GM12878 (cell line): ENCODE data around the gene VSIG10.

Experiments used
- CREM ChIP-seq: IDR thresholded peaks from 2 replicates; pipeline ENCODE4 v1.6.1; 2014; ENCODE audit warnings: antibody characterized with exemption, low read depth
- EGR1 ChIP-seq, 2 experiments: IDR thresholded peaks; 1 replicate in 1 of 2; 2 replicates in 1 of 2; pipeline ENCODE4 v1.6.1; 2011 to 2012; ENCODE audit warnings: low read depth in 2 of 2, low read length in 2 of 2, borderline replicate concordance in 1 of 2, mild to moderate bottlenecking in 1 of 2, moderate library complexity in 1 of 2
- MTA2 ChIP-seq: fragments of 450-650 bp; IDR thresholded peaks from 2 replicates; pipeline ENCODE4 v1.6.1; 2016; ENCODE audit warnings: low read depth, mild to moderate bottlenecking, moderate library complexity
- RCOR1 ChIP-seq: conservative IDR thresholded peaks from 2 replicates; pipeline ENCODE4 v1.6.1; 2012; ENCODE audit warnings: low read depth, low read length, improper control_type of control experiment
- ZNF217 ChIP-seq: fragments of 450-650 bp; IDR thresholded peaks from 2 replicates; pipeline ENCODE4 v1.6.1; 2017; ENCODE audit warnings: antibody characterized with exemption, mild to moderate bottlenecking
- TF ChIP-seq, protein P1 (sequence below): IDR thresholded peaks from 2 replicates; pipeline ENCODE4 v1.6.1; 2011; ENCODE audit warnings: low read depth, low read length, improper control_type of control experiment, borderline replicate concordance

DNA sequence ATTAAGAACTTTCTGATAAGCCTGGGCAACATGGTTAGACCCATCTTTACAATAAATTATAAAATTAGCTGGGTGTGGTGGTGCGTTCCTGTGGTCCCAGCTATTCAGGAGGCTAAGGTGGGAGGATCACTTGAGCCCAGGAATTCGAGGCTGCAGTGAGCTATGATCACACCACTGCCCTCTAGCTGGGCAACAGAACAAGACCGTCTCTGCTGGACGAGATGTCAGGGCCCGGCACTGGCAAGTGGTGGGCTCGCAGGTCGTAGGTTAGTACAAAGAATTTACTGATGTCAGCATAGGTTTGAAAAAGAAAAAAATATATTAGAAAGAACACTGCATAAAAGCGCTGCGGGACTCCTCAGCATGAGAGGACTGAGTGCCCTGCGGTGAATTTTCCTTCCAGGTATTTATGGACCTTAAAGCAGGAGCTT is 15.7 kb upstream of the VSIG10 start:
- TF ChIP-seq MTA2 (no peak), CREM (no peak), RCOR1 (no peak), EGR1 (IDR thresholded peaks at IDR 0.05; ENCODE audit: borderline replicate concordance in 1 of 2, low read depth in 2 of 2, low read length in 2 of 2) (no peak), ZNF217 (no peak)
- TF ChIP-seq, protein P1, sequence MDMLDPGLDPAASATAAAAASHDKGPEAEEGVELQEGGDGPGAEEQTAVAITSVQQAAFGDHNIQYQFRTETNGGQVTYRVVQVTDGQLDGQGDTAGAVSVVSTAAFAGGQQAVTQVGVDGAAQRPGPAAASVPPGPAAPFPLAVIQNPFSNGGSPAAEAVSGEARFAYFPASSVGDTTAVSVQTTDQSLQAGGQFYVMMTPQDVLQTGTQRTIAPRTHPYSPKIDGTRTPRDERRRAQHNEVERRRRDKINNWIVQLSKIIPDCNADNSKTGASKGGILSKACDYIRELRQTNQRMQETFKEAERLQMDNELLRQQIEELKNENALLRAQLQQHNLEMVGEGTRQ = no peak
